H9 (cell line): ENCODE data around the gene GLI2. TPM values are rescaled to one million over a fixed set of nuclear protein-coding genes. Genes with fewer than 3 reads are reported as not detected.

Experiments
- DNase-seq: peaks from one replicate; pipeline ENCODE4 v3.0.0-alpha.2; 2017
- H2AFZ ChIP-seq: one replicate; pipeline ENCODE4 v1.6.1; 2013; ENCODE audit warnings: mild to moderate bottlenecking, low read length, control low read depth, moderate library complexity
- H2AK5ac ChIP-seq: 2 replicates; pipeline ENCODE4 v1.6.1; 2013; ENCODE audit warnings: low read length, control low read depth, mixed read lengths; ENCODE audit not compliant: insufficient read length
- H2BK120ac ChIP-seq: one replicate; pipeline ENCODE4 v1.6.1; 2013; ENCODE audit warnings: low read depth, mild to moderate bottlenecking, low read length, control low read depth, inconsistent platforms; ENCODE audit not compliant: poor library complexity, severe bottlenecking
- H2BK12ac ChIP-seq: 2 replicates; pipeline ENCODE4 v1.6.1; 2013; ENCODE audit warnings: low read length, control low read depth, mixed read lengths, low read depth; ENCODE audit not compliant: insufficient read length
- H2BK15ac ChIP-seq: 2 replicates; pipeline ENCODE4 v1.6.1; 2013; ENCODE audit warnings: low read depth, low read length, control low read depth
- H2BK20ac ChIP-seq: one replicate; pipeline ENCODE4 v1.6.1; 2013; ENCODE audit warnings: low read depth, mild to moderate bottlenecking, low read length, control low read depth, inconsistent platforms; ENCODE audit not compliant: poor library complexity, severe bottlenecking
- H2BK5ac ChIP-seq: 2 replicates; pipeline ENCODE4 v1.6.1; 2013; ENCODE audit warnings: low read length, control low read depth, mixed read lengths; ENCODE audit not compliant: insufficient read length
- H3K14ac ChIP-seq: 2 replicates; pipeline ENCODE4 v1.6.1; 2013; ENCODE audit warnings: low read length, control low read depth; ENCODE audit not compliant: insufficient read depth
- H3K18ac ChIP-seq: 2 replicates; pipeline ENCODE4 v1.6.1; 2013; ENCODE audit warnings: low read depth, mild to moderate bottlenecking, mixed read lengths, low read length, control low read depth; ENCODE audit not compliant: insufficient read length
- H3K23ac ChIP-seq: 2 replicates; pipeline ENCODE4 v1.6.1; 2013; ENCODE audit warnings: low read length, control low read depth, mixed read lengths, low read depth; ENCODE audit not compliant: insufficient read length
- H3K23me2 ChIP-seq: 2 replicates; pipeline ENCODE4 v1.6.1; 2013; ENCODE audit warnings: low read depth, mild to moderate bottlenecking, mixed read lengths, low read length, control low read depth; ENCODE audit not compliant: insufficient read length, poor library complexity, severe bottlenecking
- H3K27ac ChIP-seq: 2 replicates; pipeline ENCODE4 v1.5.1; 2013; ENCODE audit warnings: low read length, control low read depth, mixed read lengths, low read depth; ENCODE audit not compliant: insufficient read length
- H3K27me3 ChIP-seq: 2 replicates; pipeline ENCODE4 v1.6.1; 2013; ENCODE audit warnings: low read length, control low read depth, inconsistent platforms; ENCODE audit not compliant: insufficient read depth
- H3K4ac ChIP-seq: 2 replicates; pipeline ENCODE4 v1.6.1; 2013; ENCODE audit warnings: low read depth, mild to moderate bottlenecking, control low read depth, inconsistent platforms, low read length, moderate library complexity
- H3K4me1 ChIP-seq: 2 replicates; pipeline ENCODE4 v1.6.1; 2013; ENCODE audit warnings: low read length, control low read depth, inconsistent platforms; ENCODE audit not compliant: insufficient read depth
- H3K4me2 ChIP-seq: 2 replicates; pipeline ENCODE4 v1.6.1; 2013; ENCODE audit warnings: low read length, control low read depth, mixed read lengths; ENCODE audit not compliant: insufficient read length, insufficient read depth
- H3K56ac ChIP-seq: 2 replicates; pipeline ENCODE4 v1.6.1; 2013; ENCODE audit warnings: low read depth, mild to moderate bottlenecking, mixed read lengths, low read length, control low read depth; ENCODE audit not compliant: insufficient read length
- H3K79me1 ChIP-seq: 2 replicates; pipeline ENCODE4 v1.6.1; 2013; ENCODE audit warnings: low read depth, mild to moderate bottlenecking, moderate library complexity, low read length, control low read depth, inconsistent platforms; ENCODE audit not compliant: insufficient read depth, poor library complexity, severe bottlenecking
- H3K79me2 ChIP-seq: 2 replicates; pipeline ENCODE4 v1.6.1; 2013; ENCODE audit warnings: low read length, control low read depth, inconsistent platforms; ENCODE audit not compliant: insufficient read depth
- H3K9ac ChIP-seq: 2 replicates; pipeline ENCODE4 v1.6.1; 2013; ENCODE audit warnings: low read length, control low read depth, mixed read lengths; ENCODE audit not compliant: insufficient read length; ENCODE audit errors: extremely low read depth
- H3K9me3 ChIP-seq: one replicate; pipeline ENCODE4 v1.6.1; 2013; ENCODE audit warnings: low read depth, low read length, inconsistent platforms; ENCODE audit not compliant: control insufficient read depth
- H3T11ph ChIP-seq: one replicate; pipeline ENCODE4 v1.6.1; 2013; ENCODE audit warnings: mild to moderate bottlenecking, low read length, control low read depth, inconsistent platforms
- H4K20me1 ChIP-seq: one replicate; pipeline ENCODE4 v1.6.1; 2013; ENCODE audit not compliant: control insufficient read depth, insufficient read length, insufficient read depth
- H4K5ac ChIP-seq: 2 replicates; pipeline ENCODE4 v1.6.1; 2013; ENCODE audit warnings: low read depth, mild to moderate bottlenecking, mixed read lengths, low read length, control low read depth; ENCODE audit not compliant: insufficient read length
- H4K8ac ChIP-seq: replicated peaks from 2 replicates; pipeline ENCODE4 v1.6.1; 2013; ENCODE audit warnings: low read length, control low read depth, mixed read lengths, low read depth; ENCODE audit not compliant: insufficient read length
- H4K91ac ChIP-seq: 2 replicates; pipeline ENCODE4 v1.6.1; 2013; ENCODE audit warnings: low read depth, mild to moderate bottlenecking, moderate library complexity, mixed read lengths, low read length, control low read depth; ENCODE audit not compliant: insufficient read length
- H3K27ac Mint-ChIP-seq, 3 experiments: 2 replicates in 2 of 3; 3 replicates in 1 of 3; pipeline ENCODE4 v1.8.0; 2020 to 2021; ENCODE audit warnings: mixed read lengths in 3 of 3, mild to moderate bottlenecking in 1 of 3, moderate library complexity in 1 of 3
- H3K27me3 Mint-ChIP-seq: 2 replicates; pipeline ENCODE4 v1.8.0; 2021; ENCODE audit warnings: low read depth, mild to moderate bottlenecking, moderate library complexity, mixed read lengths
- H3K36me3 Mint-ChIP-seq, 3 experiments: 2 replicates in 2 of 3; 3 replicates in 1 of 3; pipeline ENCODE4 v1.8.0; 2020 to 2021; ENCODE audit warnings: low read depth in 3 of 3, mixed read lengths in 3 of 3; ENCODE audit not compliant: insufficient read depth in 1 of 3
- H3K4me1 Mint-ChIP-seq, 2 experiments: 2 replicates each; pipeline ENCODE4 v1.8.0; 2020; ENCODE audit warnings: mixed read lengths in 2 of 2
- H3K4me3 Mint-ChIP-seq, 2 experiments: 2 replicates in 1 of 2; 3 replicates in 1 of 2; pipeline ENCODE4 v1.8.0; 2020 to 2021; ENCODE audit warnings: mild to moderate bottlenecking in 2 of 2, mixed read lengths in 2 of 2, moderate library complexity in 1 of 2
- H3K9me3 Mint-ChIP-seq, 2 experiments: 2 replicates in 1 of 2; 3 replicates in 1 of 2; pipeline ENCODE4 v1.8.0; 2020; ENCODE audit warnings: mild to moderate bottlenecking in 2 of 2, mixed read lengths in 2 of 2, moderate library complexity in 1 of 2
- CTCF ChIP-seq: fragments of 200-600 bp; sonication (generic); conservative IDR thresholded peaks from 3 replicates; pipeline ENCODE4 v1.8.0; 2021; ENCODE audit warnings: antibody characterized with exemption, mild to moderate bottlenecking
- WGBS: extraction: QIAGEN DNeasy Blood & Tissue Kit; methylation state at CpG from one replicate; pipeline ENCODE4 v1.1.7; 2013; ENCODE audit warnings: missing lambda C conversion rate, low lambda C conversion rate, mixed read lengths; ENCODE audit not compliant: insufficient read length; ENCODE audit errors: extremely low coverage; 5-methylcytosine and 5-hydroxymethylcytosine counted together
- total RNA-seq: library from RNA; stranded (reverse); gene quantifications from 2 replicates; pipeline ENCODE4 v1.2.1, GENCODE V29; 2021

GLI2 gene
- total RNA-seq, 1 experiment from 2014 or later = 56.7 TPM

- no peak overlapping the region; a peak in 1 of 7 replicates for H3K27ac Mint-ChIP-seq
- Histone ChIP-seq H2BK120ac (no peak overlapping the region), H2BK5ac (no peak overlapping the region), H4K20me1 (no peaks in the 10 kb centered on the region), H2BK20ac (no peak overlapping the region), H3K79me1 (peaks cover 8% of the 10 kb centered on the region), H4K5ac (no peak overlapping the region), H3K14ac (no peak overlapping the region), H2AK5ac (no peak overlapping the region), H3K18ac (no peak overlapping the region), H4K8ac (no peak overlapping the region), H3K27me3 (no peaks in the 10 kb centered on the region), H3K56ac (no peak overlapping the region), H3K27ac (no peak overlapping the region), H3K4ac (no peak overlapping the region; the same call in 1 of the 2 replicates), H3K4me2 (no peak overlapping the region), H2BK12ac (no peak overlapping the region), H3K79me2 (peaks cover 42% of the 10 kb centered on the region; the same call in 1 of the 2 replicates), H3K23me2 (peaks cover 25% of the 10 kb centered on the region), H2AFZ (no peak overlapping the region), H4K91ac (no peak overlapping the region), H2BK15ac (no peak overlapping the region), H3K9ac (no peak overlapping the region), H3T11ph (no peak overlapping the region), H3K9me3 (no peaks in the 10 kb centered on the region), H3K4me1 (peaks cover 15% of the 10 kb centered on the region), H3K23ac (no peak overlapping the region)
- H3K9me3 Mint-ChIP-seq = no peaks in the 10 kb centered on the region
- DNase-seq = peak; percentile 25
- TF ChIP-seq CTCF = no peak
- no peaks in the 10 kb centered on the region for H3K27me3 Mint-ChIP-seq
- peaks cover 3 to 14% (median 4%) of the 10 kb centered on the region in 3 experiments; a peak in 4 of 7 replicates for H3K36me3 Mint-ChIP-seq
- no CpG with 5 or more reads among the region's 5 CpGs for WGBS
- H3K4me3 Mint-ChIP-seq = no peak overlapping the region; a peak in 1 of 5 replicates
- peaks cover 80 to 85% of the 10 kb centered on the region in 2 experiments for H3K4me1 Mint-ChIP-seq
Measured at GRCh38 chr2:120743657-120744056, 8.0 kb downstream of the GLI2 start.
